Superior temporal gyrus (tissue), 1 donor: ENCODE data around the gene MGAT4C.
"Not testable (repeated sequence)": the region's sequence is repeated elsewhere in the genome, so short reads cannot be mapped to it uniquely, and the experiment has no call there.

Experiments
- DNase-seq: peaks from one replicate; pipeline ENCODE4 v3.0.0-alpha.2; 2016; ENCODE audit errors: extremely low spot score

The MGAT4C gene

GRCh38 chr12:86256163-86256562 lies at the start of gene MGAT4C:
TSS of gene MGAT4C (minus strand) at chr12:86256391.
- DNase-seq, result peak; percentile 40

GRCh38 chr12:86296396-86296795 lies 40.2 kb upstream of the MGAT4C start:
- not testable (repeated sequence) for DNase-seq

- DNase-seq, result no peak
Measured at GRCh38 chr12:86293682-86294240, 37.6 kb upstream of the MGAT4C start.

GRCh38 chr12:86292480-86292879 lies 36.3 kb upstream of the MGAT4C start:
- no peak for DNase-seq

DNA sequence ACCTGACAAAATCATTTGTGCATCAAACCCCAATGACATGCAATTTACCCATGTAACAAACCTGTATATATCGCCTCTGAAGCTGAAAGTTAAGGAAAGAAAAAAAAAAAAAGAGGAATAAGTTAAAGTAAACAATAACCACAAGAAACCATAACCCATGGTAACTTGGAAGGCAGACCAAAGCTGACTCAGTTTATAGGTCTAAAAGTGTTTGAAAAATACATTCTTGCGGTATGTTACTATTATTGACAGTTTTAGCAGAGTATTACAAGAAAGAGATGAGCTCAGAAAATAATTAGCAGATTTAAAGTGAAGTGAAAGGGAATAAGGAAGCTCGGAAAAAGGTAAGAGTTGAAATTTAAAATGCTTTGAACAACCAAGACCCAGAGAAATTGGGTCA lies 34.4 kb upstream of the MGAT4C start:
- DNase-seq, result no peak

DNA sequence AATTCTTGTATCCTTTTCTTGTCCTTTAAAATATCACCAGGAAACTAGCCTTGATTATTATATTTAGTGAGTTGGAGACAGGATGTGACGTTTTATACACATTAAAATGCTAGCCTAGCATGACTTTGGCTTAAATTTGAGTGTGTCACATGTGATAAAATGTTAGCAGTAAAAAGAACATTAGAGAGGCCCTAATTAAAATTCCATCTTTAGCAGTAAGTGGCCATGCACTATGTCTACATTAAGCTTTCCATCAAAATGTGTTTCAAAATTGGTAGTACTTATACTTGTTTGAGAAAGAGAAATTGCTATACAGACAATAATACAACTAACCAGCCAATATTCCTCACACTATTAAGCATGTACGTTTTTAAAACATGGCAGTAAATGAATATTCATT lies 29.9 kb upstream of the MGAT4C start:
- DNase-seq, result no peak

GRCh38 chr12:86283620-86284019 lies 27.4 kb upstream of the MGAT4C start:
- no peak for DNase-seq

DNA sequence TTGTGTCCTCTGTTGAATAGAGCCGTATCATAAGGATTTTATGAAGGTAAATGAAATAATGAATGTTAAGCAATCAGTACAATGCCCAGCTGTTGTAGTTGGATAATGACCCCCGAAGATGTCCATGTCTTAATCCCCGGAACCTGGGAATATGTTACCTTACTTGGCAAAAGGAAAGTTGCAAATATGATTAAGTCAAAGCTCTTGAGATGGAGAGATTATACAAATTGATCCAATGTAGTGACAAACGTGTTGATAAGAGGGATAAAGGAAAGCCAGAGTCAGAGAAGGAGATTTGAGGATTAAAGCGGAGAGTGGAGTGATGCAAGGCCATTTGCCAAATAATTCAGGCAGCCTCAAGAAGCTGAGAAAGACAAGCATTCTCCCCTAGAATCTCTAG lies 19.2 kb upstream of the MGAT4C start:
- no peak for DNase-seq

- DNase-seq, result no peak
Measured at GRCh38 chr12:86265329-86265695, 9.1 kb upstream of the MGAT4C start.

DNA sequence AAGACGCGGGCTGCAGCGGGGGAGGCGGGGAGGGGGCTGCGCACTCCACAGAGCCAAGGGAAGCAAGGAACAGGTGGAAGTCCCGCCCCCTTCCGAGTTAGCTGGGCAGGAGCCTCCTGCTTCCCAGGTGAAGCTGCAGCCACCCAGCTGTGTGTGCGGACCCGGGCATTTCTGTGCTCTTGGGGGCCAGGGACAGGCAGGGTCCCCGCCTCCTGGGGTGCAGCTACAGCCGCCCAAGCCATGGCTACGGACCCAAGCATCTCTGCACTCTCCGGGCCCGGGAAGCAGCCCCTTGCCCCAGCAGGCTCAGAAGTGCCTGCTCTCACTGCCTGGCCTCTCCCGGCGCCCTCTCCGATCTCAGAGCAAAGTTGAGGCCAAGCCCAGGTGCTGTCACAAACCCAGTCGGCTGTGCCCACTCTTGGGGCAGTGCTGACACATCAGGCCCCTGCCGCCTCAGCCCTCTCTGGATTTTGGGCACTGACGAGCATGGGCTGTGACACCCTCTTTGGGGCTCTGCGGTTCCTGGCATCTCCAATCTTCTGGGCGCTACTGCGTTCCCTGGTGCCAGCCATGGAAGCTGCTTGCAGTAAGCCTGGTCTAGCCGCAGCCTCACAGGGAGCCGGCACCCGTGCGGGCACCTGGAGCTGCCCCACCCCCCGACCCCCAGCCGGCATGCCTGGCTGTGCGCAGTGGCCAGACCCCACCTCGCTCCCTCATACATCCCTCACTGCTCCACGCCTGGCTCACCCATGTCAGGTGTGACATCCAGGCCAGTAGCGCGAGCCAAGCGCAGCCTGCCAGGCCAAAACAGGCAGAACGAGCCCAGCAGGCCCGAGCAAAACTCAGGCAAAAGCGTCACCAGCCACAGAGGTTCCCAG lies 8.5 kb upstream of the MGAT4C start:
- DNase-seq, result no peak

GRCh38 chr12:86261578-86261977 lies 5.4 kb upstream of the MGAT4C start:
- no peak for DNase-seq

DNA sequence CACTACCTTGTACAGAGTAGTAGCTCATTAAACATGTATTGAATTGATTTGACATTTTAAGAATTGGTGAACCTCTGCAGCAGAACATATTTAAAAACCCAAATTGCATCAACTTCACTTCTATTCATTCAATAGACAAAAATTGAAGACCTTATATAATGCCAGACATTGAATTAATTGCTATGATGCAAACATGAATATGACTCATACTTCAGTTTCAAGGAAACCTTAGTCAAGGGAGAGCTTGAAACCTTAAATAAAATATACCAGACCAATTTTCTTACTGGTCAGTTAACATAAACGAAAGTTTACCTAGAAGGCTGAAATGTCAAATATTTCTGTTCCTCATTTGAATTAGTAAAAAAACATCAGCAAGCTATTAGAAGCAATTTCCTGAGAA lies 5.0 kb upstream of the MGAT4C start:
- no peak for DNase-seq

DNA sequence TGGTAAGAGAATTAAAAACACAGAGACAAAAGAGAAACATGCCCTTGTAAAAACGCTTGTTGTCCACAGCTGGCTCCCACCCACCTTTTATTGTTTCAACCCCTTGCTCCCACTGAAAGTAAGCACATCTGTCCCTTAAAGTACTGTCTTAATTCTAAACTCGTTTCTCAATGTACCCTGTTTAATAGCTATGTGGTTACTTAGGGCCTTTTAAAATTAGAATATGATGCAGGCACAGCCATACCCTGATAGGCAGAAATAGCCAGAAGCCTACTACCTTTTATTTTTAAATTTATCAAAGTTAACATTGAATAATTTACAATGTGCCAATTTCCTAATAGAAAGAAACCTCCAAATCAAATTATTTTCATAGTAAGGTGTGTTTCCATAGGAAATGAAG lies 4.0 kb upstream of the MGAT4C start:
- DNase-seq, result no peak

GRCh38 chr12:86257134-86257533 lies 943 bp upstream of the MGAT4C start:
- no peak for DNase-seq

DNA sequence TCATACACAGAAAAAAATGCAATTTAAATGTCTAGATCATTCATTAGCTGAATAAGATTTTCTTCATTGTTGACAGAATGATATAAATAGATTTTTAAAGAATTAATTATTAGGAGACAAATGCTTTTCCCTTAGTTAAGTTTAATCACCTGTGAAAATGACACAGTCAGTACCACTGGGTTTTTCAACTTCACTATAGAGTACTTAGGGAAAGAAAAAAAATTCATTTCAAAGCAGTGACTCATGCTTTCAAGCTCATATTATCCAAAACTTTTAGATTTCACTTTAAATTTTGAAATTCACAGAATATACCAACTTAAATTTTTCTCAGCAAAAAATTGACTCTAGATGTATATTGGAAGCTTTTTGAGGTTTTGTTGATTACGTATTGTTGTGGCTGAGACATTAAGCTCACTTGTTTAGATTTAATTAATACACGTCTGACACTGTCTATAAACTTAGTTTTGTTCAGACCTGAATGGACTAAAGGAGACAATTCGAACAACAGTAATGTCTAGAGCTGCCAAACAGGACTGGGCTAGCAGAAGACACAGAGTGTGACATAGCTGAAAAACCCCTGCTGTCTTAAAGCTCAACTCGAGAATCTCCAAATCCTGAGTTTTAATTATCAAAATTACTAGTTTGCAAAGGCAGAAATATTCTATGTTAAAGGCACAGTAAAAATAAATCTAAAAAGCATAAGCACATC lies 1.6 kb downstream of the MGAT4C start:
- DNase-seq, result no peak

DNA sequence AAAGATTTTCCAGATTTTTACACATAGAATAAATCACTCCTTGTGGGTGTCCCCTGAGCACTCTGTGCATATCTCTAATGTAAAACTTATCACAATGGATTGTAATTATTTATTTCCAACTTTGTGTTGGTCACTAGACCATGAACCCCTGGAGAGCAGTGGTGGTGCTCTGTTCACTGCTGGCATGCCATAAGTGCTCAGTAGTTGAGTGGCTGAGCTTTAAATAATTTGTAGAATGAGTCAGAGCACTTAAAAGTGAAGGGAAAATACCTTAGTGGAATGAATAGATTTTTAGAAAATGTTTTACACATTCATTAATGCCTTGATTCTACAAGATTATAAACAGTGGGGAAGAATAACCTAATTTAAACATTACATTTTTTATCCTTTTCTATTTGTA lies 6.3 kb downstream of the MGAT4C start:
- DNase-seq, result no peak

DNA sequence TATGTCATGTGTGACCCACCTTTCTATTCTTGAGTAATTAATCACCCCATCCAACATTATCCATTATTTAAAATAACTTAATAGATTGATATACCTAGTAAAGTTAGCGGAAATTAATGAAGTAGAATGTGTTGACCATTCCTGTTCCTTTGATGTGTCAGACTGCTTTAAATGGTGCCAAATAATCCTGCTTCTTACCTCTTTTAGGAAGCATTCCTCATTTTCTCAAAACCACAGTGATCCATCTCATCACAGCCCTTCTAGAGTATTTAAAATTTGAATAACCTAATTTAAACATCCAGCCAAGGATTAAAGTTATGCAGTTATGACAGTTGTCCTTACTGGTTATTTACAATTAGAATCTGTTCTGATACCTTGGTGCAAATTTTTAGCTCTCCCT lies 6.9 kb downstream of the MGAT4C start:
- no peak for DNase-seq

- no peak for DNase-seq
Measured at GRCh38 chr12:86247871-86248270, 8.3 kb downstream of the MGAT4C start.

GRCh38 chr12:86241600-86241999 lies 14.6 kb downstream of the MGAT4C start:
- no peak for DNase-seq

GRCh38 chr12:86234316-86234855 lies 21.8 kb downstream of the MGAT4C start:
- DNase-seq, result no peak

- no peak for DNase-seq
Measured at GRCh38 chr12:86233126-86233525, 23.1 kb downstream of the MGAT4C start.

- DNase-seq, result no peak
Measured at GRCh38 chr12:86230516-86231146, 25.6 kb downstream of the MGAT4C start.
